ENCODE results near the gene TCOF1. TPM values are rescaled to one million over a fixed set of nuclear protein-coding genes. Genes with fewer than 3 reads are reported as not detected.

TCOF1 gene
- total and polyA plus RNA-seq, 3 donors from 2014 or later = 22.9 to 52.8 (median 46.6) TPM

DNA sequence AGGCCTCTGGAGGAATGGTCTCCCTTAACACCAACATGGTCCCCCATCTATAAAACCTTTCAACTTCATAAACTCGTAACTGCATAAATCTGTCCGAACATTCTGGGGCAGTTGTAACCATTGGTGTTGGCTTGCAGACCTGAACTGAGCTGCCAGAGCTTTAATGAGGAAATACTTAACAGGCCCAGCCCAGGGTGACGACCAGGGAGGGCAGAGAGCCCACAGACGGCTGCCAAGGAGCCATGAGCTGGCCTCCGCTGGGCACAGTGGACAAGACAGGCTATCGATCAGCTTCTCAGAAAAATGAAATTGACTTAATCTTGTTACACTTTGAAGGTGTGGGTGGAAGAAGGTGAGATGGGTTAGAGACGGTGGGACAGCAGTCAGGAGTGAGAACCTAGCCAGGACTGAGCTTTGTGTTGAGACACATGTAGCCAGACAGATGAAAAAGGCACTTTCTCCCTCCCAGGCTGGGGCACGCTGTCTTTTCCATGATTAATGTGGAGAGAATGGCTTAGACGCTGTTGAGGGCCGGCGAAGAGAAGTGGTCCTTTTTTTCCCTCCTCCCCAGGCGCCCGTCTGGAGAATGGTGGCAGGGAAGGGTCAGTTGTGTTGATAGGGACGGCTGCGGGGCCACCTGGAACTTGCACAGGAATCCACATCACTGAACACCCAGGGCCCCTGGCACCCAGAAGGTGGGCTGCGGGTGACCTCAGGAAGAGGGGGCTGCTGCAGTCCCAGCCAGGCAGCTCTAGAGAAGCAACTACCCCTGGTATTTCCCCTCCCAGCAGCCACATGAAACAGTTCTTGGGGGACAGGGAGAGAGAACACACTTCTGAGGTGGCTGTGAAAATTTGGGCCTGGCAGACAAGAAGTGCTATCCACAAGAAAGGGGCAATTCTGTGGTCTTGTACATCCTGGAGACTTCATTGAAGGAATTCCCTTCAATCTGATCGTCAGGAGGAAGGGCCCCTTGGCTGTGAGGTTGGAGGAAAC, 27.3 kb upstream of the TCOF1 start:
- no peak for TF ChIP-seq POLR2A (IDR thresholded peaks at IDR 0.05)

DNA sequence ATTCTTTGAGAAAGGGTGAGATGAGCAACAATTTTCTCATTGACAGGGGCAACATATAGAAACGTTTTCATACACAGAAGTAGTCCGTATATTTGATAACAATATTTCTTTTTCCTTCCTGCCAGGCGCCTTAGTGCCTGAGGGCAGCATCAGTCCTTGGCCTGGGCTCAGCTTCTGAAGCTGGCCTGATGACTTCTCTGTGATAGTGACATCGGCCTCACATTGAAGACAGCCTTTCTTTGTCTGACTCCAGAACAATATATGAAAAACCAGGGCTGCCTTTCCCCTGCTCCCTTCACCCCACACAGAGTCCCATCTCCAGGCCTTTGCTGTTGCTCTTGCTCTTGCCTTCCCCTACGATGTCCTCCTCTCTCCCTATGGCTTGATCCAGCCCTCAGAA, 24.1 kb upstream of the TCOF1 start:
- TF ChIP-seq POLR2A (IDR thresholded peaks at IDR 0.05) = no peak
- TF ChIP-seq, protein P1, sequence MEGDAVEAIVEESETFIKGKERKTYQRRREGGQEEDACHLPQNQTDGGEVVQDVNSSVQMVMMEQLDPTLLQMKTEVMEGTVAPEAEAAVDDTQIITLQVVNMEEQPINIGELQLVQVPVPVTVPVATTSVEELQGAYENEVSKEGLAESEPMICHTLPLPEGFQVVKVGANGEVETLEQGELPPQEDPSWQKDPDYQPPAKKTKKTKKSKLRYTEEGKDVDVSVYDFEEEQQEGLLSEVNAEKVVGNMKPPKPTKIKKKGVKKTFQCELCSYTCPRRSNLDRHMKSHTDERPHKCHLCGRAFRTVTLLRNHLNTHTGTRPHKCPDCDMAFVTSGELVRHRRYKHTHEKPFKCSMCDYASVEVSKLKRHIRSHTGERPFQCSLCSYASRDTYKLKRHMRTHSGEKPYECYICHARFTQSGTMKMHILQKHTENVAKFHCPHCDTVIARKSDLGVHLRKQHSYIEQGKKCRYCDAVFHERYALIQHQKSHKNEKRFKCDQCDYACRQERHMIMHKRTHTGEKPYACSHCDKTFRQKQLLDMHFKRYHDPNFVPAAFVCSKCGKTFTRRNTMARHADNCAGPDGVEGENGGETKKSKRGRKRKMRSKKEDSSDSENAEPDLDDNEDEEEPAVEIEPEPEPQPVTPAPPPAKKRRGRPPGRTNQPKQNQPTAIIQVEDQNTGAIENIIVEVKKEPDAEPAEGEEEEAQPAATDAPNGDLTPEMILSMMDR (IDR thresholded peaks at IDR 0.05) = no peak
- intact Hi-C loops (cut with DNase I; ENCODE audit: low total_unique reads) = no loop called here

More for the DNA sequence above, 27.3 kb upstream of the TCOF1 start:
- Histone ChIP-seq H3K36me3 (ENCODE audit: low read depth, missing control alignments) (no peaks in the 10 kb centered on the region), H3K27me3 (no peaks in the 10 kb centered on the region), H3K4me1 (no peaks in the 10 kb centered on the region), H3K4me3 (no peak overlapping the region), H3K9me3 (no peaks in the 10 kb centered on the region), H3K27ac (no peak overlapping the region)
- 90% methylated on average over 17 of the region's 17 CpGs for WGBS, 2 donors
- DNase-seq = no peak
- intact Hi-C loops (cut with DNase I; ENCODE audit: low total_unique reads) = no loop called here

DNA sequence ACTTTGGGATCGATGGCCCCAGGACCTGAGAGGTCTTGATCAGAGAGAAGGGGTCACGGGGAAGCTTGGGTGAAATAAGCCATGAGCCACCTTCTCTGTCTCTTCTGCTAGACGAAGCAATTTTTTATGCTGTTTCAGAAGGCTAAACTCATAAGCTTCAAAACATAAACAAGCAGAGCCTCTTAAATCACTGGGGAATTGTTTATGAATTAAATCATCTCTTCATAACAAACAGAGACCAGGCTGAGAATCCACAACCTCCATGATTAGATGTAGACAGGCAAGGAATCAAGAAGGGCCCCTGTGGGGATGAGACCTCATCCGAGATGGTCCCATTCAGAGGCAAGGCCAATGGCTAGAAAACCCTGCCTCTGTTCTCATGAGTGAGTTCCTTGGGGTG, 21.7 kb upstream of the TCOF1 start:
- Histone ChIP-seq H3K4me1 (no peaks in the 10 kb centered on the region), H3K27ac (no peak overlapping the region), H3K27me3 (no peaks in the 10 kb centered on the region), H3K9me3 (no peaks in the 10 kb centered on the region), H3K36me3 (ENCODE audit: low read depth, missing control alignments) (no peaks in the 10 kb centered on the region), H3K4me3 (no peak overlapping the region)
- intact Hi-C loops (cut with DNase I; ENCODE audit: low total_unique reads) = no loop called here
- no peak for DNase-seq
- WGBS, 2 donors = 81 to 91% methylated on average over 4 of the region's 4 CpGs
- no peak for TF ChIP-seq POLR2A (IDR thresholded peaks at IDR 0.05)
- TF ChIP-seq, protein P1 (IDR thresholded peaks at IDR 0.05) = no peak

More for the DNA sequence above, 24.1 kb upstream of the TCOF1 start:
- Histone ChIP-seq H3K4me3 (no peak overlapping the region), H3K4me1 (no peaks in the 10 kb centered on the region), H3K27ac (no peak overlapping the region), H3K27me3 (no peaks in the 10 kb centered on the region), H3K36me3 (ENCODE audit: low read depth, missing control alignments) (no peaks in the 10 kb centered on the region), H3K9me3 (no peaks in the 10 kb centered on the region)
- WGBS, 2 donors = 70 to 73% methylated on average over 5 of the region's 5 CpGs
- DNase-seq = no peak

DNA sequence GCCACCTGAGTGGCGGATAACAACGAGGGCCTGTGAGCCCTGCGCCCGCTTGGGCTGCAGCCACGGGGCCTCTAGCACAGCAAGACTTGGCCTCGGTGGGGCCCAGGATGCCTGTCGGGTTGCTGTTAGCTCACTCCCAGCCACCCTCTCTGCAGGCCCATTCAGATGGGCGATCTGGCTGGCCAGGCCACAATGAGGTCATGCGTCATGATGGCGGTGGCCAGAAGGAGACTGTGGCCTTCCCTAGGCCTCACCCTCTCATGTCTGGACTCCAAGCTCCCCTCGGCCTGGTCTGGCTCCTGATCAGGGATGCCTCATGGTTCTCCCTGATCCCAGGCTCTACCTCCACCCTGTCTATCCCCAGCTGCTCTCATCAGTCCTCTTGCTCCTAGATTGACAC, 19.0 kb upstream of the TCOF1 start:
- Histone ChIP-seq H3K36me3 (ENCODE audit: low read depth, missing control alignments) (no peaks in the 10 kb centered on the region), H3K27ac (no peak overlapping the region), H3K4me3 (no peak overlapping the region), H3K27me3 (no peaks in the 10 kb centered on the region), H3K4me1 (no peaks in the 10 kb centered on the region), H3K9me3 (no peaks in the 10 kb centered on the region)
- intact Hi-C loops (cut with DNase I; ENCODE audit: low total_unique reads) = no loop called here
- no peak for DNase-seq
- 95 to 96% methylated on average over 4 to 11 of the region's 11 CpGs for WGBS, 2 donors
- no peak for TF ChIP-seq POLR2A (IDR thresholded peaks at IDR 0.05)

DNA sequence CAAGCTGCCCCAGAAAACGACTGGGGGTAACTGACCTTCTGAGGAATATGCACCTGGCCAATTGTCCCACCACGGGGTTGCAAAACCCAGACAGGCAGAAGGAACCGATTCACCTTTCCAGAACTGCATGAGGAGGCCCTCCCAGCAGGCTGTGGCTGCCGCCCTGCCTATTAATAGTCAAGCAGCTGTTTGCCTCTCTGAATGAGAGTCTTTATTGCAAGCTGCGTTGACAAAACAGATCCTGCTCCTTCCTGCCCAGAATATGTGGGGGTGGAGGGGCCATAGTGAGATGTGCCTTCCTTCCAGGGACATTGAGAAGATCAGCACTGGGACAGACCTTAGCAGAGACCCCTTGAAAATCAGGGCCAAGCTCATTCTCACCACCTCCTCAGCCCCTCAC, 18.3 kb upstream of the TCOF1 start:
- no peaks in the 10 kb centered on the region for H3K4me1 ChIP-seq
- H3K9me3 ChIP-seq = no peaks in the 10 kb centered on the region
- 54 to 64% methylated on average over 5 of the region's 5 CpGs for WGBS, 2 donors
- no peak overlapping the region for H3K27ac ChIP-seq
- TF ChIP-seq, protein P1 (IDR thresholded peaks at IDR 0.05) = no peak
- TF ChIP-seq POLR2A (IDR thresholded peaks at IDR 0.05) = no peak
- no peaks in the 10 kb centered on the region for H3K36me3 ChIP-seq (ENCODE audit: low read depth, missing control alignments)
- no peaks in the 10 kb centered on the region for H3K27me3 ChIP-seq
- no peak overlapping the region for H3K4me3 ChIP-seq
- DNase-seq = no peak
- intact Hi-C loops (cut with DNase I; ENCODE audit: low total_unique reads) = no loop called here
